OCI-M2 (cell line): ENCODE data around the gene B4GALNT2.
"Not testable (repeated sequence)": the region's sequence is repeated elsewhere in the genome, so short reads cannot be mapped to it uniquely, and the experiment has no call there.

Experiments
- DNase-seq: peaks from one replicate; lab custom pipeline; 2025; ENCODE audit not compliant: unreplicated experiment; lab: John Stamatoyannopoulos, UW

The B4GALNT2 gene, protein sequence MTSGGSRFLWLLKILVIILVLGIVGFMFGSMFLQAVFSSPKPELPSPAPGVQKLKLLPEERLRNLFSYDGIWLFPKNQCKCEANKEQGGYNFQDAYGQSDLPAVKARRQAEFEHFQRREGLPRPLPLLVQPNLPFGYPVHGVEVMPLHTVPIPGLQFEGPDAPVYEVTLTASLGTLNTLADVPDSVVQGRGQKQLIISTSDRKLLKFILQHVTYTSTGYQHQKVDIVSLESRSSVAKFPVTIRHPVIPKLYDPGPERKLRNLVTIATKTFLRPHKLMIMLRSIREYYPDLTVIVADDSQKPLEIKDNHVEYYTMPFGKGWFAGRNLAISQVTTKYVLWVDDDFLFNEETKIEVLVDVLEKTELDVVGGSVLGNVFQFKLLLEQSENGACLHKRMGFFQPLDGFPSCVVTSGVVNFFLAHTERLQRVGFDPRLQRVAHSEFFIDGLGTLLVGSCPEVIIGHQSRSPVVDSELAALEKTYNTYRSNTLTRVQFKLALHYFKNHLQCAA

DNA sequence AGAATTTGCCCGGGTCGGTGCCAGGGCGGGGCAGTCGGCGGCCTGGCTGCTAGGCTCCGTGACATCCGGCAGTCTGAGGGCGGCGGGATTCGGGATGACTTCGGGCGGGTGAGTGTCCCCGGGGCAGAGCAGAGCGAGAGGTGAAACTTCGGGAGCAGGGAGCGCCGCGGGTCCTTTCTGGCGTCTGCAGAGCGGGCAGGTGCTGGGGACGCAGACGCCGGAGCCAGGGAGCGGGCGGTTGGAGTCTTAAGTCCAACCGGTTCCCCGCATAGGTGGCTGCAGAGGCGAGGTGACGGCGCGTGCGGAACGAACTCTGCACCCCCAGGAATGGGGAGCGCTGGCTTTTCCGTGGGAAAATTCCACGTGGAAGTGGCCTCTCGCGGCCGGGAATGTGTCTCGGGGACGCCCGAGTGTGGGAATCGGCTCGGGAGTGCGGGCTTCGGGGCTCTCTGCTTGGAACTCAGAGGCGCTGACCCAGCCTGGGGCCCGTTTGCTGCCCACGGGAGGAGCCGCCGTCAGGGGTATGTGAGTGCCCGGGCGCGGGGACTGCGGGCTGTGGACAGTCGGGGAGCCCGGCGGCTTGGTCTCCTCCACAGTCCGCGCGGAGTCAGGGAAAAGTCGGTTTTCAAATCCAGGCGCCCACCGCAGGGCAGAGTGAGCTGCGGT lies at the start of gene B4GALNT2:
TSS of gene B4GALNT2 (plus strand) at position 71 of the 666 bp plus-strand sequence. CDS start at position 95, 24 bp downstream.
- DNase-seq: no peak

- DNase-seq: not testable (repeated sequence)
Observed at GRCh38 chr17:49085046-49085445, 47.5 kb upstream of the B4GALNT2 start.

GRCh38 chr17:49085565-49086315 lies 46.8 kb upstream of the B4GALNT2 start:
- DNase-seq: no peak

DNA sequence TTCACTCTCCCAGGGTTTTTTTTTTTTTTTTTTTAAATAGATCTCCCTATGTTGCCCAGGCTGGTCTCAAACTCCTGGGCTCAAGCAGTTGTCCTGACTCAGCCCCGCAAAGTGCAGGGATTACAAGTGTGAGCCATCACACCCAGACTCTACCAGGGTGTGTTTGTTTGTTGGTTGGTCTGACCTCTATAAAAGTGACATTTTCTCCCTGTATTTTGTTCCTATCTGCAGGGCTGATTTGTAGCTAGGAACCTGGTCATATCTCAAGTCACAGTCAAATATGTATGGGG lies 46.3 kb upstream of the B4GALNT2 start:
- DNase-seq: no peak

- DNase-seq: no peak
Observed at GRCh38 chr17:49086649-49087048, 45.9 kb upstream of the B4GALNT2 start.

GRCh38 chr17:49089094-49089493 lies 43.5 kb upstream of the B4GALNT2 start:
- DNase-seq: no peak

DNA sequence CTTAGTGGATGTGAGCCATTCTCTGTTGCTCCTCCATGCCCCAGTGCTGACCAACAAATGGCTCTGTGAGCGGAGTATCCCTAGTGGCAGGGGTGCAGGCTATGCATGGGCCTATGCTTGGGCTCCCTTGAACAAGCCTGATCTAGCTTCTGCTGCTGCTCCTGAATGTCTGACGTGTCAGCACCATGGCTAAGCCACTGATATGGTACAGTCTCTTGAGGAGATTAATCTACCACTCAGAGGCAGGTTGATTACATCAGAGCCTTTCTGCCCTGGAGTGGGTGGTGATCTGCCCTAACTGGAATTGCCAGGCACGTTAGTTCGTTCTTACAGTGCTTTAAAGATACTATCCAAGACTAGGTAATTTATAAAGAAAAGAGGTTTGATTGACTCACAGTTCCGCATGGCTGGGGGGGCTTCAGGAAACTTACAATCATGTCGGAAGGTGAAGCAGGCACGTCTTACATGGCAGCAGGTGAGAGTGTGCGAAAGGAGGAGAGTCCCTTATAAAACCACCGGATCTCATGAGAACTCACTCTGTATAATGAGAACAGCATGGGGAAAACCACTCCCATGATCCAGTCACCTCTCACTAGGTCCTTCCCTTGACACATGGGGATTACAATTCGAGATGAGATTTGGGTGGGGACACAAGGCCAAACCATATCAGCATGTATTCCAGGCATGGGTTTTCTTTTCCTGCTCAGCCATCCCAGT lies 41.5 kb upstream of the B4GALNT2 start:
- DNase-seq: no peak

DNA sequence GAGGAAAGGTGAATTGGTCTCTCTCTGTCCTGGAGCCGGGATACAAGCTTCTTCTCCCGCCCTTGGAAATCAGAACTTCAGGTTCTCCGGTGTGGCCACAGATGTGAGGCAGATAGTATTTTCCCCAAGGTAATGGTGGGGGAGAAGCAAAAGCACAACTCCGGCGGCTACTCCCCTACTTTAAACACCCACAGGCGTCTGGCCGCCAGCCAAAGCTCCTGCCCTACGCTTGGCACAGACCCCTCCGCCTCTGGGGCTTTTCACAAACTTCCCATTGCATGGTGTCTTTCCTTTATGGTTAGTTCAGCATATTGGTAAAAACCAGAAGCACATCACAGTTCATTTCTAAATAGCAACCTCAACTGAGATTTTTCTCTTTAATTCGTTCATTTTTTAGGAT lies 39.4 kb upstream of the B4GALNT2 start:
- DNase-seq: no peak

- no peak for DNase-seq
Observed at GRCh38 chr17:49100601-49101000, 32.0 kb upstream of the B4GALNT2 start.

DNA sequence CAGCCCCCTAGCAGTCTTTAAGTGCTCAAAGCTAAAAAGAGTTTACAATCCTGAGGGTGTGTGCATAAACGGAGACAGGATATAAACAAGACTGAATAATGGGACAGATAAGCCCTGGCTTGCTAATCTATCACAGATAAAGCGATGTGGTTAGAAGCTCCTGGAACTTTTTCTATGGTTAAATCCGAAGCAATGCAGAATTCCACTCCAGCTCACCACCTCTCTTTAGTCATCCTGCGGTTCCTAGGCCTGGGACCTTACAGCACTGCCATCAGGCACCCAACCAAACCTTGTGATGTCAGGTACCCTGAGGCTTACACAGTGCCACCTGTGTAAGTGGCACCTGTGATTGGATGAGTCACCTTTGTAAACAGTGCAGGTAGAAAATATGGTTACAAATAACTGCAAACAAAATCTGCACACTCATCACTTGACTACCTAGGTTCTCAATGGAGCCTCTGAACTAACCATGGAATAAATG lies 31.5 kb upstream of the B4GALNT2 start:
- no peak for DNase-seq

- DNase-seq: not testable (repeated sequence)
Observed at GRCh38 chr17:49103360-49103759, 29.2 kb upstream of the B4GALNT2 start.

DNA sequence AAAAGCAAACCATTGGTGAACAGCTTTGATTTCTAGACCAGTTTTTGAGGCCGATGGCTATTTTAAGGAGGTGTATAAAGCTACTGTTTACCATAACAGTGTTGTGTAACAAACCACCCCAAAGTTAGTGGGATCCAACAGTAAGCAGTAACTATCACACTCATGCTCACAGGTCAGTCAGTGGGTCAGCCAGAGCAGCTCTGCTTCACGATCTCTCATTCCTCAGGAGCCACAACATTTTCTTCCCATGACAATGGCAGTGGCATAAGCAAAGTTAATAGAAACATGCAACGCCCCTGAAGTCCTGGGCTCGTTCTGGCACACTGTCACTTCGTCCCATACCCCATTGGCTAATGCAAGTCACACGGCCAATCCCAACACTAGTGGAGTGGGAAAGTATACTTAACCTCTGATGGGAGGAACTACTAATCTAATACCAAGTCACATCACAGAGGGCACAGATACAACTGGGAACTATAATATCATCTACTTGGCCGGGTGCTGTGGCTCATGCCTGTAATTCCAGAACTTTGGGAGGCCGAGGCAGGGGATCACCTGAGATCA lies 28.0 kb upstream of the B4GALNT2 start:
- no peak for DNase-seq

- no peak for DNase-seq
Observed at GRCh38 chr17:49106321-49107210, 26.0 kb upstream of the B4GALNT2 start.

GRCh38 chr17:49107211-49107557 lies 25.4 kb upstream of the B4GALNT2 start:
- no peak for DNase-seq

GRCh38 chr17:49108318-49108717 lies 24.3 kb upstream of the B4GALNT2 start:
- no peak for DNase-seq

GRCh38 chr17:49110509-49110908 lies 22.1 kb upstream of the B4GALNT2 start:
- no peak for DNase-seq

GRCh38 chr17:49111934-49112333 lies 20.6 kb upstream of the B4GALNT2 start:
- DNase-seq: no peak

DNA sequence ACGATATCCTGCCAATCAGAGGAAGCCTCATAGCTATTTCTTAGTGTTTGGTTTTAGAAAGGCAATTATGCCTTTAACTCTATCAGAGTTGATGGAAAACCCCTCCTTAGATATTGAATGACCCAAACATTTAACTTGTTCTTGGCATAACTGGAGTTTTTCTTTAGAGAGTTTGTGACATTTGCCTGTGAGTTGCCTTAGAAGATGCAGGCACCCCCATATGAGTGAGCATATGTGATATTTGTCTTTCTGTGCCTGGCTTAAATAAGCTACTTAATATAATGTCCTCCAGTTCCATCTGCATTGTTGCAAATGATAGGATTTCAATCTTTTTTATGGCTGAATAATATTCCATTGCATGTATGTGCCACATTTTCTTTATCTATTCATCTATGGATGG lies 19.6 kb upstream of the B4GALNT2 start:
- DNase-seq: no peak

GRCh38 chr17:49114703-49115102 lies 17.9 kb upstream of the B4GALNT2 start:
- DNase-seq: no peak
